GM18502 (cell line): ENCODE measurements around the gene EEF1E1.

ENCODE experiments used
- ATAC-seq: cut with Tn5 transposase; IDR thresholded peaks from one replicate; pipeline ENCODE4 v1.9.1; 2021; ENCODE audit warnings: mild to moderate bottlenecking; ENCODE audit not compliant: unreplicated experiment, poor library complexity

The EEF1E1 gene

DNA sequence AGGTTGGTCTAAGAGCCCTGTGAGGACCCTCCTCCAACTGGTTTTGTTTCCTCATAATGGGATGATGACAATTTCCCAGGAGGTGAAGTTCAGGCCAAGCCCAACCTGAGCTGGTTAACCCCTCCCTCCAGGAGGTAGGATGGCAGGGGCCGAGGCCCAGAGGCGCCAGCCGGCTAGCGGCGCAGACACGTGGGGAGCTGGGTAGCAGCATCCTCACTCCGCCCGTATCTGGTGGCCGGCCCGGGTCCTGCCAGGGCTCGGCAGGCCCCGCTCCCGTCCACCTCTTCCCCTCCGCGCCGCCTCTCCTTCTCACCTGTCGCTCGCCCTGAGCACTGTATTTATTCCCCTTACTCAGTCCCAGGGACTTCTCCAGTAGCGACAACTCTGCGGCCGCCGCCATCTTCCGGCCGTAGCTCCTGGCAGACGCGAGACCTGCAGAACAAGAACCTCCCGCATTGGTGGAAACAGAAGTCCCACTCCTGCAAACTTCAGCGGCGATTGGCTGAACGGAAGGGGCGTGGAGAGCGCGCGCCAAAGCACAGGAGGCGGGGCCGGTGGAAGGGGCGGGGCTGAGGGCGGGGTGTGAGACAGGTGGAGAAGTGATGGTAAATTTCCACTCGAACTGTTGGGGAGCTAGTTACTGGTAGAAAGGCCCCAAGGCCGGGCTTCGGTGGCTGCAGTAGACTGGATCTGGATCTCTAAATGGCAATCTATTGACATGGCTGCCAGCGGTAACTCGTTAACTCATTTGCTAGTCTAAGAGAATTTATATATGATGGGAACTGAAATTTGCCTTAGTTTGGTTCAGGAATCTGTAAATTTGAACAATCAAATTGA lies at the start of gene EEF1E1:
TSS of gene EEF1E1 (minus strand) at position 427 of the 837 bp plus-strand sequence. CDS start at position 400, 27 bp downstream.
- peak; percentile 99 for ATAC-seq

DNA sequence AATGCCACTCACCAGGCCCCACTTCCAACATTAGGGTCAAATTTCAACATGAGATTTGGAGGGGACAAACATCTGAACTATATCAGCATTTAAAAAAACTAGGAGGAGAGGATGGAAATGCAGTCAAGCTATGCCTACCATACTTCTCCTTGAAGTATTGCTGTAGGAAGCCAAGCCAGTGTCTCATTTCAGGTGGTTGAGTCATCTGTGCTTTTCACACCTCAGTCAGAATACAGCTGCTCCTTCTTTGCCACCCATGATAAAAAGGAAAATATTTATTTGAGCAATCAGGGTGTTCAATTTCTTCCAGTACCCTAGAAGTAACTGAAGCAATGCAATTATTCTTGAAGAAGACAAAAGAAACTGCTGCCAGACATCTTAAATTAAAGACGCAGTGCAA lies 47.0 kb upstream of the EEF1E1 start:
- ATAC-seq, result no peak

DNA sequence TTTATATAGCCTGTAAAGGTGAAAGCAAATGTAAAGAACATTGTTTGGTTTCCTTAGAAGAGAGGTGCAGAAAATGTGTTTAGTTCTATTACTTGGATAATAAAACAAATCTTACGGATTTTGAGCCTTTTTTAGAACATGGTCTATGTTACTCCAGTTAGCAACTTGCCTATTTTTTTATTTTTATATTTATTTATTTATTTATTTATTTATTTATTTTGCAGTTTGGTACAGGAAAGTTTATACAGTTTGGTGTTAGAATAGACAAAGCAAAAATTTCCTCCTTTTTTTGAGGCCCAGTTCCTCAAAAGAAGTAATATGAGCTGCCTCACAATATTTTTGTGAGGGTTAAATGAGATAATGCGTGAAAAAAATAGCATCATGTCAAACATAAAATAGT lies 41.6 kb upstream of the EEF1E1 start:
- ATAC-seq, result no peak

DNA sequence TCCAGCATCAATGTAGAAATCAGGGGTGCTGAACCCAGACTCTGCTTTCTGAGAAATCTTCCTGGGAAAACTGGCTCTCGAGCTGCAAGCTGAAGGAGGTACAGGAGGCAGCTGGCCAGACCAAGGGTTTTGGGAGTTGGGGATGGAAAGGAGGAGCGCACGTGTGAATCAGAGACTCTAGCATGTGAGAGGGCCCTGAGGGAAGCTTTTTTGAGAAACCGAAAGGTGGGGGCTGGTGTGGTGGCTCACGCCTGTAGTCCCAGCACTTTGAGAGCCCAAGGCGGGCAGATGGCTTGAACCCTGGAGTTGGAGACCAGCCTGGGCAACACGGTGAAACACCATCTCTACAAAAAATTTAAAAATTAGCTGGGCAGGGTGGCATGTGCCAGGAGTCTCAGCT lies 37.1 kb upstream of the EEF1E1 start:
- no peak for ATAC-seq

DNA sequence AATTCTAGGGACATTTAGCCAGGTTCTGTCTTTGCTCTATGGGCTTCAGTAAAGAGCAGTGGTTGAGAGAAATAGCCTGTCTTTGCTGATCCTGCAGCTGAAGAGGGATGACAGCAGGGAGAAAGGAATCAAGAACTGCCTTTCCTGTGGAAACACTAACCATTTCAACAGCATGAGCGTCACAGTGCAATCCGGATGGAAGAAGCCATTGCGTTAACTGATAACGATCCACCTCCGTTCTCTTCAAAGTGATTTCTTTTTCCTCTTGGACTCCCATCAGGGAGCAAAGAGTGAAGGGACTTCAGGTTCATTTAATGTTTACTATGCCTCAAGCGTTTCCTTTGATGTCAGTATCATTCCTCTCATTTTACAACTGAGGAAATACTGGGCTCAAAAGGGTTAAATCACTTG lies 35.2 kb upstream of the EEF1E1 start:
- no peak for ATAC-seq

DNA sequence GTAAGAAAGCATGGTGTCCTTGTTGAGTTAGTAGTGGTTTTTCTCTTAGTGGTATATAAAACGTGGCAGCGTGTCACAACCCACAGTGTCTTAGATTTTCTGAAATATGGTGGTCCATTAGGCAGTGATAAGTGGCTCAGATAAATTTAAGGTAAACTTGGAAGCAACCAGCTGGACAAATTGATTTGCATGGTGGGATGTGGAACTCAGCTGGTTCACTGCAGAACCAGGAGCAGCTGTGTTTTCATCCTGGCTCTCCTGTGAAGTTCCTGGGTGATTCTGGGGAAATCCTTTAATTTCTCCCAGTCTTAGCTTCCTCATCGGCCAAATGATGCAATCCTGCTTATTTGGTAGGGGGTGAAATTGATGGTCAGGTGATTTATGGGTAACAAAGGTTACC lies 32.9 kb upstream of the EEF1E1 start:
- no peak for ATAC-seq

DNA sequence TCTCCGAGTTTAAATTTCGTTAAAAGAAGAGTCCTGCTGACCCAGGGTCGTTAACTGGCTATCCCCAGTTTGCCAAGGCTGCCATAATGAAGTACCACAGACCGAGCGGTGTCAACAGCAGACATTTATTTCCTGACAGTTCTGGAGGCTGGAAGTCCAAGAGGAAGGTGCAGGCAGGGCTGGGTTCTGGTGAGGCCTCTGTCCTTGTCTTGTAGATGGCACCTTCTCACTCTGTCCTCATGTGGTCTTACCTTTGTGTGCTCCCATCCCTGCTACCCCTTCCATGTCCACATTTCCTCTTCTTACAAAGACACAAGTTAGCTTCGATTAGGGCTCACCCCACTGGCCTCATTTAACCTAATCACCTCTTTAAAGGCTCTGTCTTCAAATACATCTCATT lies 29.8 kb upstream of the EEF1E1 start:
- ATAC-seq, result no peak

DNA sequence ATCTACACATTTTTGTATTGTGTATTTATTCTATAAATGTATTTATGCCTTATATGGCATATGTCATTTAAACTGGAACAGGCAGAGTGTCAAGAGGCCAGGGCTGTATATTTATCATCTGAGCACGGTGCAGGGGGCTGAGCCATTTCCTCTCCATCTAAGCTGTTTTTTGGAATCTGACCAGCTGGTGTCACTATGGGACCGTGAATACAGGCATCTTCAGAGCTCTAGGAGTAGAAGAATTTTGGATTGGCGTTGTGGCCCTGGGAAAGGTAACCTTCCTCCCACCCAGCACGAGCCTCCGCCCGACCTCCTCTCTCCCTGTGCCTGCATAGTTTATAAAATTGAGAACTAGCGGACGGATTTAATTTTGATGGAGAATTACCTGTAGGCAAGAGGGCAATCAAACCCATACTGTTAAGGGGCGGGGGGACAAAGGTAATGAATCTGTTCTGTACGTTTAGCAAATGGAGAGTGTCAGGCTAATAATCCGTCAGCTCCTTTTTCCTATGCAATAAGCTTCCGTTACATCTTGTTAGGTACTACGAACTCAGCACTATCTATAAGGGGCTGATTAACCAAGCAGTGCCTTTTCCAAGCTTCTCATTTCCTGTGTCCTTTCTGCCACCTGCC lies 29.0 kb upstream of the EEF1E1 start:
- peak; percentile 83 for ATAC-seq

DNA sequence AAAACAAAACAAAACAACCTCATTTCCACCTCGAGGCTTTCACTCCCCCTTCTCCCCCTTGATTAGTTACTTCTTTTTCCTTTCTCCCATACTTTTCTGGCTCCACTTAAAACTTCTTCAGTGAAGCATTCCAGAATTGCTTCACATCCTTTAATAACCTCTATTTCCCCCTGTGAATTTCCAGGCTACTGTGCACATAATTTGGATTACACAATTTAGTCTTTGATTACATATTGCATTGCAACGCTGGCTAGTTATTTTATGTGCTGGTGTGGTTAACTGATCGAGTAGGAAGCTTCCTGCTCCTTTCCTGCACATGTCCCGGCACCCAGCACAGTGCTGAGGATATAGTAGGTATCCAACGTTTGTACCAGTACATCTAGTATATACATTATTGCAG lies 28.1 kb upstream of the EEF1E1 start:
- no peak for ATAC-seq

DNA sequence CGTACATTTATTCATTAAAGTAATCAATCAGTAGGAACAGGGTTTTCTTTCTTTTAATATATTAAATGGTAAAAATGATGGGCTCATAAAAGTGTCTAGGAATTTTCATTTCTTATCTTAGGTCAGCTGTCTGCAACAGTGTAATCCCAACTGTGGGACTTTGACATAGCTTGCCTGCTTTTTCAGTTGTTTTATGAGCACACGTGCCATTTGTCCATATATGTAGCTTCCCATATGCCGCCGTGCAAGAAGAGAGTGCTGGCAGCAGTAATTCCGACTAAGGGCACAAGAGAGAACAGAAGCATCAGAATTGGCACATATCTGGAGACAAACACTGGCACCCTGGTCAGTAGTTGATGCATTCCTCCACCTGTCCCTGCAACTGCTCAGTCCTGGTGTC lies 20.9 kb upstream of the EEF1E1 start:
- ATAC-seq, result no peak

DNA sequence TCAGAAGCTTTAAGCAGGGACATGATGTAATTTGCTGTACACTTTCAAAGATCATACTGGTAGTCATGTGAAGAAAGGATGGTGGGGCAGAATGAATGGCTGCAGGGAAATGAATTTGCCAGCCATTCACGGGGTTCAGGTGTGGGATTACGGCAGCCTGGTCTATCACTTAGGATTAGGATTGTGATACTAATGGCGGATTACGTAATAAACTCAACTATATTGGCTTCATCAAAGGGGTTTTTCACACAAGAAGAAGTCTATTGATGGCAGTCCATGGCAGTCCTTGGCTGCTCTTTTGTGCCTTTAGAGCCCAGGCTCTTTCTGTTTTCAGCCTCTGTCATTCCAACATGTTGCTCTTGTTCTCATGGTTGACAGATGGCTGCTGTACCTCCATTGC lies 12.6 kb upstream of the EEF1E1 start:
- ATAC-seq, result no peak

DNA sequence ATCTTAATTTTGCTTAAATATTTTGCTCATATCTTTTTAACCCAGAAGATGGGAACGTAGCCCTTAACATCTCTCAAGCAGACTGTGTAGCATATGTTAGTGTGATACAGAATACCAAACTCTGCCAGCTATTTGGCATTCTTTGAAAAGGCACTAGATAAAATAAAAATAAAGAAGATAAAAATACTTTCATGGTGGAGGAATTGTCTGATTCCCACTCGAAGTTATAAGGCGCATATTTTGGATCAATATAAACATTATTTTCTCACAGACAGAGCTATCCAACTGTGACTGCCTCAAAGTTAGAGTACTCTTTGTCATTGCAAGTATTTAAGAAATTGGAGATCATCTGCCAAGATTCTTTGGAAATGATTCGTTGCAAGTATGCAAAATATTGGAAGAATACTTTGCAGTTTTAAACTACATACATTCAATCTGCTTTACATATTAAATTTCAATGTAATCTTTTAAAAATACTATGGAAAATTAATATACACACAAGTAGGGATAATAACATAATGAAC lies 10.8 kb upstream of the EEF1E1 start:
- no peak for ATAC-seq

DNA sequence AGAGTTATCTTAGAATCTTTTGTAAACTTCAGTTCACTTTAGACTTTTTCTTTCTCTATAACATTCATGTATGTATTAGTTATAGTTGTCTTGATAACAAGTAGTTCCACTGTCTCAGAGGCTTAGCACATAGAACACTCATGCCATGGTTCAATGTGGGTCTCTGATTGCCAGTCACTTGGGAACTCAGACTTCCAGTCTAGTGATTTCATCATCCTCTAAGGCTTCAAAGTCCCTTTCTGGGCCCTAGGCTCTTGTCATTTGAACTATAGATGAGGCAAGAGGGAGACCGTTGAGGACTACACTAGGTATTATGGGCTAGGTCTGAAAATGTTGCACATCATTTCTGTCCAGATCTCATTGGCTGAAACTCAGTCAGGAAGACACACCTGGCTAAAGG lies 8.4 kb upstream of the EEF1E1 start:
- ATAC-seq, result no peak

DNA sequence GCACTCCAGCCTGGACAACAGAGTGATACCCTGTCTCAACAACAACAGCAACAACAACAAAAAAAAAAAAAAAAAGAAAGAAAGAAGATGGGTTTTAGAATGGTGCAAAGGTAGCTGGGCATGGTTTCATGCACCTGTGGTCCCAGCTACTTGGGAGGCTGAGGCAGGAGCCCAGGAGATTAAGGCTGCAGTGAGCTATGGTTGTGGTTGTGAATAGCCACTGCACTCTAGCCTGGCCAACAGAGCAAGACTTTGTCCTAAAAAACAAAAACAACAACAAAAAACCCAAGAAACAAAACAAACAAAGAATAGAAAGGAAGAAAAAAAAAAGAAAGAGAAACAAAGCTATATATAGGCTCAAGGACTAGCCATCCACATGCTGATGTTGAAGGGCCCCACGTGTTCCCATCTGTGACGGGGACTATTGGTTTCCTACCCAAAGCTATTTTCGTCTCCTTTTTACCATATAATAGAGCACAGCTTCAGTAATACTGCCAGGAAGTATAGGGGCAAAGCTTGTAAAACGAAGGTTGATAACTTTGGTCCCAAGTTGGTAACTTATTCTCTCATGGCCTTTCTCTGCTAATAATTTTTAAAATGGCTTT lies 7.9 kb upstream of the EEF1E1 start:
- ATAC-seq, result peak; percentile 92

DNA sequence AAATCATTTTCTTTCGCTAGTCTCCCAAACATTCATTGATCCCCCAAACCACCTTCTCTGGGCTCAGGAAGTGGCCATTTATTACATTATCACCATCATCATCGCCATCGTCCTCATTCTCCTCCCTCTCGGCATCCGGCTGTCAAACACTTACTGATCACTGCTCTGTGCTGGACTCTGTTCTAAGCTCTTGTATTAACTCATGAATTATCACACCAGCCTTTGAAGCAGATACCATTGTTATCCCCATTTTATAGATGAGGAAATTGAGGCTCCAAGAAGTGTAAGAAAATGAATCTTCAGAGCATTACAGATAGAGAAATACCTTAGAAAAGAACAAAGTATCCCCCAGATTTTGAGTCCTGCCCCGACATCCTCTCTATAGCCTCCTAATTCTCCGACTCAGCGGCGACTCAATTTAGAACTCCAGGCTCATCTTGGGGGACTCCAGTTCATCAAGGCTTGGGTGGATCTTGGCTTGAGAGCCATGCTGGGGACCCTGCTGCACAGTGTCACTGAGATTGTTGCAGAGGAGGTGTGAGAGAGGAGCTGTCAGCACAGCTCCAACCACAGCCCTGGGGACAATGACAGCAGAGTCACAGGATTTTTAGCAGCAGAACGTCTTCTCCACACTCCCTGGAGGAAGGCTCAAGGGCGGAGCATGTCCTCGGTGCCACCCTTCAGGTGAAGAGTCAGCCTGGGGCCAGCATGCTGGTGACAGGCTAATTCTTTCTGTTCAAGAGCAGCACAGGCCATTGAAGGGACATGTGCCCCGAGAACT lies 6.6 kb upstream of the EEF1E1 start:
- no peak for ATAC-seq

DNA sequence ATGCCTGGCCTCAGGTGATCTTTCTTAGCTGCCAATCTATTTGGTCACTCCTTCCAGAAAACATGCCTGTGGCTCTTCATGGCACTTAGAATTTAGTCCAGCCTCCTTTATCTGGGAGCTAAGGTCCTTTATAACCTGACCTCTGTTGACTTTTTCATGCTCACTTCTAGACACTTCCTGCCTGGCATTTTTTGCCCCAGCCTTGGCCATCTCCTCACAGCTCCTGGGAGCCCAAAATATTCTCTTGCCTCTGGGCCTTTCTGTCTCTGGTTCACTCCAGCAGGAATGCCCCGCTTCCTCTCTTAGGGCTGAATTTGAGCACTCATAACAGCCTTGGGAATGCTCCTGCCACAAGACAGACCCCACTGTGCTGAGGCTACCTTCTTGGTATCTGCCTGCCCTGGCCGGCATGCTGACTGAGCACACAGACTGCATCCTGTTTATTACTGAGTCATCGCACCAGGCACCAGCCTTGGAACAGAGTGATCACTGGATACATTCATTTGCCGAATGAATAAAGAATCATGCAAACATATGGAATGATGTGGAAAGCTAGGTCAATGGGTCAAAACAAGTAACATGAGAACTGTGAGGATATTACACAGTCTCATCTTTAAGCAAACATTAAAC lies 5.8 kb upstream of the EEF1E1 start:
- ATAC-seq, result no peak

DNA sequence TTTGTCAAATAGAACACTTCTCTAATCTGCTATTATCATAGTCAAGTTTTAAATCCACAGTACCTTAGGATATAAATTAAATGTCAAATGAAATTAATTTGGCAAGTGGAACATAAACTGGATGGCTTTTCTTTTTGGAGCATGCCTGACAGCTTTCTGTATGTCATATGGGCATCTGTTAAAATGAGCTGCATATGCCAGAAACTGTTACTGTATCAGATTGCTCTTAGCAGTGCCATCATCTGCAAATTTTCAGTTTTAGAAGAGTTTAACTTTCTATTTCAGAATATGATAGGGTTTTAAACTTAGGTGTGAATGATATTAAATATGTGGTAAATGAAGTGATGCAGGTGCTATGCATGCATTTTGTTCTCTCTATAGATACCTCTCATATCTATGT lies 3.4 kb upstream of the EEF1E1 start:
- no peak for ATAC-seq

DNA sequence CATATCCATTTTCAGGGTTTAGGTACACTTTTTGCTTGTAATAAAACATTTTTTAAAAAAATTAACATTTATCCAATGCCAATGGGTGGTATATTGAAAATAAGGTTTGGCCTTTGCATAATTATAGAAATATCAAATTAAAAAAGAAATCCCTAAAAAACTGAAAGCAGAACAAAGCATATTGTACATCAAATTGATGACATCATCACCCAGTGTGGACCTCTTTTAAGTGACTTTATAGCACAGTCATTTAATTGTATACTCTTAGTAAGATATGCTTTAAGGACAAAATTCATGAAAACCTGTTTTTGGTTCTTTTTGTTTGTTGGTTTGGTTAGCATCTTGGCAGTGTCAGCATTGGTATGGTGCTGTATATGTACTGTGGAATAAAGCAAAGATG lies 1.4 kb upstream of the EEF1E1 start:
- no peak for ATAC-seq

DNA sequence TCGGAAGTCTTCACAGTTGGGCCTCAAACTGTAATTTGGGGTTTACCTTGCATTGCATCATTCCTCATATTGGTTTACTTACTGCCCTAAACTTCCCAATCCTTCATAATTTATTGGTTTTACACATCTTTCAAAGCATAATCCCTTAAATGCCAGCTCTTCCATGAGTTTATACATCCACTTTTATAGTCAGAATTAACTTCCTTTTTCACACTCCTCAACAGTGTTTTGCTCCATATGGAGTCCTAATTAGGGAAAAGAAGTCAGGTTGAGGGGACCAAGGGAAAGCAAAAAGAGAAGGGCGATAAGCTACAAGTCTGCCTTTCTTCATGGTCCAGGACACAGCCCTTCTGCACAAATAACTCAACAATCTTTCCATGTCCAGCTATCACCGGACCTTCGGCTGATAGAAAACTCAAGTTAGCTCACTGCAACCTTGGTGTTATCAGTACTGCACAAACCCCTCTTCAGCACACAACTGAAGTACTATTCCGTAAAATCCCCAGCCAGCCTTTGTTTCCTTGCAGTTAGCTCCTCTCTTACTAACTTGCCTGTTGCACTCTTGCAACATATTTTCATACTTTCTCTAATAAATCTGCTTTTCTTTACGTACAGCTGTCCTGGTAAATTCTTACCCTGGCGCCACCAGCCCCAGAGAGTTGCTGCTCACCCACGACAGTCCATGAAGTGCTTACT lies 2.0 kb downstream of the EEF1E1 start:
- ATAC-seq, result no peak

DNA sequence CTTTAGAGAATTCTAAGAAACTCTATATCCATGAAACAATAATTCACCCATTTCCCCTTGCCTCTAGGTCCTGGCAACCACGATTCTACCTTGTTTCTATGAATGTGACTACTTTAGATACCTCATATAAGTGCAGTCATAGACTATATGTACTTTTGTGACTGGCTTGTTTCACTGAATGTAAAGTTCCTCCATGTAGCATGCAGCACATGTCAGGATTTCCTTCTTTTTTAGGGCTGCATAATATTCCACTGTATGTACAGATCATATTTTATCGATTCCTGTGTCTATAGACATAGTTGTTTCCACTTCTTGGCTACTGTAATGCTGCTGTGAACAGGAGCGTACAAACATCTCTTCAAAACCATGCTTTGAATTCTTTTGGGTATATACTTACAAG lies 11.7 kb downstream of the EEF1E1 start:
- no peak for ATAC-seq
